GM12878 (cell line): ENCODE measurements around the gene GBX1. TPM values are rescaled to one million over a fixed set of nuclear protein-coding genes. Genes with fewer than 3 reads are reported as not detected.

Experiments used
- ATAC-seq: fragments of 200-7000 bp; cut with Tn5 transposase; 3 replicates; pipeline ENCODE4 v1.9.1; 2020; ENCODE audit warnings: mild to moderate bottlenecking, moderate library complexity
- BruUV-seq: library from RNA; stranded (reverse); fragments of 400-500 nt; replicated peaks from 2 replicates; lab custom pipeline; 2021; lab: Mats Ljungman, UMichigan
- CTCF ChIA-PET: fragments of 300-600 bp; sonication (Branson Sonifier 250); formaldehyde crosslinking; extraction: SDS; loops from one replicate; lab custom pipeline; 2021; ENCODE audit warnings: inconsistent platforms; lab: Yijun Ruan, JAX
- POLR2A ChIA-PET: fragments of 350-600 bp; formaldehyde crosslinking; extraction: SDS; loops from one replicate; lab custom pipeline; 2021; ENCODE audit warnings: inconsistent platforms; lab: Charles Lee
- RAD21 ChIA-PET: fragments of 300-600 bp; sonication (Branson Sonifier 250); formaldehyde crosslinking; loops from one replicate; lab custom pipeline; 2023; ENCODE audit warnings: antibody characterized with exemption; ENCODE audit not compliant: unreplicated experiment; lab: Charles Lee
- SMC1A ChIA-PET: fragments of 300-600 bp; sonication (Branson Sonifier 250); formaldehyde crosslinking; loops from one replicate; lab custom pipeline; 2023; ENCODE audit not compliant: unreplicated experiment, uncharacterized antibody; lab: Charles Lee
- DNase-seq: peaks from one replicate; pipeline ENCODE4 v3.0.0-alpha.2; 2011; ENCODE audit warnings: low read depth, low spot score
- FAIRE-seq: peaks from 3 replicates; lab custom pipeline; 2011; peaks lifted over from hg19 to GRCh38; lab: Jason Lieb, UNC
- H2AFZ ChIP-seq: 2 replicates; pipeline ENCODE4 v1.6.0; 2011; ENCODE audit warnings: low read depth, low read length, control low read depth; ENCODE audit not compliant: control insufficient read depth
- H3K27ac ChIP-seq: 2 replicates; pipeline ENCODE4 v1.5.1; 2011; ENCODE audit warnings: control low read depth; ENCODE audit not compliant: control insufficient read depth, insufficient read depth
- H3K27me3 ChIP-seq, 2 experiments: replicated peaks in 1 of 2; 2 replicates each; pipeline versions ENCODE4 v1.6.0 to v1.6.1; 2011; ENCODE audit warnings: low read length in 1 of 2; ENCODE audit not compliant: control insufficient read depth in 2 of 2, insufficient read depth in 2 of 2
- H3K36me3 ChIP-seq, 2 experiments: 2 replicates each; pipeline ENCODE4 v1.5.1; 2011; ENCODE audit warnings: low read length in 1 of 2; ENCODE audit not compliant: control insufficient read depth in 2 of 2, insufficient read depth in 2 of 2
- H3K4me1 ChIP-seq: 2 replicates; pipeline ENCODE4 v1.6.1; 2011; ENCODE audit warnings: mild to moderate bottlenecking, low read length, moderate library complexity, mixed read lengths; ENCODE audit not compliant: control insufficient read depth, insufficient read depth
- H3K4me2 ChIP-seq: 2 replicates; pipeline ENCODE4 v1.6.0; 2011; ENCODE audit warnings: control low read depth; ENCODE audit not compliant: control insufficient read depth, insufficient read depth
- H3K4me3 ChIP-seq: fragments of 200-600 bp; sonication (generic); 2 replicates; pipeline ENCODE4 v1.5.1; 2016
- H3K79me2 ChIP-seq: 2 replicates; pipeline ENCODE4 v1.6.0; 2011; ENCODE audit warnings: low read length; ENCODE audit not compliant: control insufficient read depth, insufficient read depth
- H3K9ac ChIP-seq: 2 replicates; pipeline ENCODE4 v1.8.0; 2011; ENCODE audit warnings: low read length, control low read depth, mixed read lengths; ENCODE audit not compliant: control insufficient read depth, insufficient read depth
- H3K9me3 ChIP-seq: replicated peaks from 3 replicates; pipeline ENCODE4 v1.5.1; 2011; ENCODE audit warnings: mild to moderate bottlenecking, low read length; ENCODE audit not compliant: control insufficient read depth, insufficient read depth
- H4K20me1 ChIP-seq: 2 replicates; pipeline ENCODE4 v1.6.0; 2011; ENCODE audit not compliant: control insufficient read depth, insufficient read depth
- ASH2L ChIP-seq: fragments of 300-600, 200-600 bp; sonication (generic); IDR thresholded peaks from 2 replicates; pipeline ENCODE4 v1.6.1; 2017; ENCODE audit warnings: low read depth, mild to moderate bottlenecking, borderline replicate concordance
- BCLAF1 ChIP-seq: fragments of 450-650 bp; IDR thresholded peaks from 2 replicates; pipeline ENCODE4 v1.6.1; 2017; ENCODE audit warnings: antibody characterized with exemption, mild to moderate bottlenecking, moderate library complexity
- CTCF ChIP-seq, 3 experiments: IDR thresholded peaks in 2 of 3; conservative IDR thresholded peaks in 1 of 3; 2 replicates each; pipeline ENCODE4 v1.5.1; 2011; ENCODE audit warnings: low read depth in 3 of 3, low read length in 3 of 3, mild to moderate bottlenecking in 3 of 3, control low read depth in 2 of 3, moderate library complexity in 2 of 3, inconsistent platforms in 1 of 3, mixed read lengths in 1 of 3; ENCODE audit not compliant: control insufficient read depth in 2 of 3, insufficient read depth in 1 of 3; ENCODE audit errors: extremely low read depth in 1 of 3
- E2F8 ChIP-seq: fragments of 450-650 bp; IDR thresholded peaks from 2 replicates; pipeline ENCODE4 v1.6.1; 2018; ENCODE audit warnings: mild to moderate bottlenecking, low read depth, moderate library complexity; ENCODE audit not compliant: partially characterized antibody
- EGR1 ChIP-seq, 2 experiments: IDR thresholded peaks; 1 replicate in 1 of 2; 2 replicates in 1 of 2; pipeline ENCODE4 v1.6.1; 2011 to 2012; ENCODE audit warnings: low read depth in 2 of 2, low read length in 2 of 2, borderline replicate concordance in 1 of 2, mild to moderate bottlenecking in 1 of 2, moderate library complexity in 1 of 2
- FOXK2 ChIP-seq: fragments of 450-650 bp; IDR thresholded peaks from 2 replicates; pipeline ENCODE4 v1.6.1; 2017; ENCODE audit warnings: mild to moderate bottlenecking, moderate library complexity
- JUNB ChIP-seq: IDR thresholded peaks from 2 replicates; pipeline ENCODE4 v1.6.1; 2016; ENCODE audit warnings: antibody characterized with exemption, mild to moderate bottlenecking
- MEF2A ChIP-seq: IDR thresholded peaks from 2 replicates; pipeline ENCODE4 v1.6.1; 2011; ENCODE audit warnings: low read depth, mild to moderate bottlenecking, low read length, moderate library complexity; ENCODE audit not compliant: insufficient read depth
- MEF2B ChIP-seq: fragments of 450-650 bp; IDR thresholded peaks from 2 replicates; pipeline ENCODE4 v1.6.1; 2018; ENCODE audit warnings: mild to moderate bottlenecking, moderate library complexity; ENCODE audit not compliant: partially characterized antibody, poor library complexity, severe bottlenecking
- NFIC ChIP-seq: IDR thresholded peaks from 2 replicates; pipeline ENCODE4 v1.6.1; 2012; ENCODE audit warnings: low read depth, mild to moderate bottlenecking, inconsistent platforms, low read length, moderate library complexity
- POLR2AphosphoS2 ChIP-seq: IDR thresholded peaks from 2 replicates; pipeline ENCODE4 v1.6.1; 2011; ENCODE audit warnings: low read depth, mild to moderate bottlenecking, low read length, improper control_type of control experiment, moderate library complexity
- SIN3A ChIP-seq: IDR thresholded peaks from 2 replicates; pipeline ENCODE4 v1.6.1; 2012; ENCODE audit warnings: low read depth, low read length, improper control_type of control experiment
- SREBF2 ChIP-seq: IDR thresholded peaks from 2 replicates; pipeline ENCODE4 v1.6.1; 2012; ENCODE audit warnings: mild to moderate bottlenecking, low read length
- SUZ12 ChIP-seq: fragments of 200-600 bp; sonication (generic); IDR thresholded peaks from one replicate; pipeline ENCODE4 v1.6.1; 2018; ENCODE audit warnings: antibody characterized with exemption, mild to moderate bottlenecking; ENCODE audit not compliant: unreplicated experiment
- TCF7 ChIP-seq: IDR thresholded peaks from 2 replicates; pipeline ENCODE4 v1.6.1; 2014; ENCODE audit warnings: antibody characterized with exemption, borderline replicate concordance
- ZNF207 ChIP-seq: fragments of 450-650 bp; IDR thresholded peaks from 2 replicates; pipeline ENCODE4 v1.6.1; 2014; ENCODE audit warnings: antibody characterized with exemption, mild to moderate bottlenecking, borderline replicate concordance
- WGBS: methylation state at CpG from one replicate; pipeline ENCODE4 v1.1.6; 2016; ENCODE audit warnings: low lambda C conversion rate; ENCODE audit not compliant: insufficient replicate concordance, insufficient coverage; ENCODE audit errors: missing lambda C conversion rate; 5-methylcytosine and 5-hydroxymethylcytosine counted together
- in situ Hi-C: fragments of 300-500 bp; cut with MboI; formaldehyde crosslinking; loops from 9 replicates; pipeline ENCODE4 v1.14.3; 2018; ENCODE audit warnings: mixed read lengths
- intact Hi-C: fragments of 100-400 bp; cut with micrococcal nuclease; formaldehyde crosslinking; loops from one replicate; pipeline ENCODE4 v1.14.2; 2022; ENCODE audit not compliant: unreplicated experiment
- polyA plus RNA-seq, 11 experiments: library from polyadenylated mRNA; depleted of rRNA in 4 of 11; unstranded in 6 of 11; stranded (reverse) in 5 of 11; fragments of >200 nt; fragmentation: Nextera tagmentation in 4 of 11; fragmentation: Illumina TruSeq in 1 of 11; extraction: Ambion mirVana in 4 of 11; extraction: Trizol in 1 of 11; gene quantifications; 1 replicate in 1 of 11; 2 replicates in 10 of 11; pipeline versions ENCODE4 v1.2.1 to v1.2.3, GENCODE V29; 2011 to 2016; ENCODE audit warnings: inconsistent platforms in 2 of 11, missing spikeins in 2 of 11, low read depth in 1 of 11
- total RNA-seq, 4 experiments: library from RNA; depleted of rRNA in 3 of 4; stranded (reverse); fragments of >200 nt in 3 of 4; fragmentation: Illumina TruSeq in 1 of 4; extraction: Trizol in 1 of 4; gene quantifications; 2 replicates each; pipeline versions ENCODE4 v1.2.1 to v1.2.3, GENCODE V29; 2013 to 2021

Gene GBX1
- total and polyA plus RNA-seq, 10 of the 15 experiments (the other 5 are each of a cell fraction or from before 2014, with no cell fraction given) = not detected

GRCh38 chr7:151178831-151179230 is 11.3 kb upstream of the GBX1 start (continued):
- TF ChIP-seq CTCF (IDR thresholded peaks at IDR 0.05 in 2 of 3, conservative IDR thresholded peaks at IDR 0.05 in 1 of 3; ENCODE audit: control insufficient read depth in 2 of 3, extremely low read depth in 1 of 3, insufficient read depth in 1 of 3, low read depth in 3 of 3, low read length in 3 of 3) (no peak), NFIC (no peak), SREBF2 (no peak)
- TF ChIP-seq, all 136 proteins: peak for 0

- peaks cover 0 to 4% of the 10 kb centered on the region in 2 experiments; a peak in 3 of 4 replicates for H3K27me3 ChIP-seq
- SMC1A ChIA-PET = no interaction called here
- CTCF ChIA-PET = interaction anchor here (1.0 to 1.7 kb wide), 2 partner anchors 12 kb away, joined by 3 to 5 read pairs; no protein-coding TSS in a partner anchor
- intact Hi-C loops = no loop called here
- in situ Hi-C loops = no loop called here
- 31% methylated on average over 9 of the region's 9 CpGs for WGBS
- H3K4me2 ChIP-seq = no peak overlapping the region
- no peak for ATAC-seq
- H3K4me3 ChIP-seq = no peak overlapping the region
- H3K27ac ChIP-seq = no peak overlapping the region
- FAIRE-seq = no peak
- DNase-seq = no peak
- BruUV-seq = no TSS peak
- no peak overlapping the region for H2AFZ ChIP-seq
- no peak overlapping the region for H3K9ac ChIP-seq
- no peaks in the 10 kb centered on the region for H4K20me1 ChIP-seq
- no peaks in the 10 kb centered on the region for H3K9me3 ChIP-seq
- POLR2A ChIA-PET = no interaction called here
- H3K79me2 ChIP-seq = no peaks in the 10 kb centered on the region
- no peaks in the 10 kb centered on the region for H3K4me1 ChIP-seq
- RAD21 ChIA-PET = no interaction called here
- H3K36me3 ChIP-seq = no peaks in the 10 kb centered on the region
- TF ChIP-seq TCF7 (no peak), JUNB (no peak), MEF2A (no peak), E2F8 (no peak), ASH2L (no peak), EGR1 (IDR thresholded peaks at IDR 0.05; ENCODE audit: borderline replicate concordance in 1 of 2, low read depth in 2 of 2, low read length in 2 of 2) (no peak), ZNF207 (no peak), MEF2B (no peak), BCLAF1 (no peak), SIN3A (no peak), SUZ12 (no peak), FOXK2 (no peak), POLR2AphosphoS2 (no peak)
Observed at GRCh38 chr7:151178236-151178635, 10.7 kb upstream of the GBX1 start.
